Mucosa of gallbladder (tissue), 1 donor: ENCODE measurements around the gene PPL. TPM values are rescaled to one million over a fixed set of nuclear protein-coding genes. Genes with fewer than 3 reads are reported as not detected.
"Not testable (repeated sequence)": the region's sequence is repeated elsewhere in the genome, so short reads cannot be mapped to it uniquely, and the experiment has no call there.

Experiments used
- DNase-seq: peaks from one replicate; pipeline ENCODE4 v3.0.0-alpha.2; 2020; ENCODE audit warnings: low spot score
- total RNA-seq: library from RNA; stranded (reverse); gene quantifications from one replicate; pipeline ENCODE4 v1.2.1, GENCODE V29; 2021
- donor health status: DM: no; HTN: no; CAD: no.

The PPL gene
- total RNA-seq, 1 donor from 2014 or later, result 62.2 TPM

- no peak for DNase-seq
These were observed 25.0 kb downstream of the PPL start for GRCh38 chr16:4911970-4912386.

GRCh38 chr16:4910828-4911227 is 26.1 kb downstream of the PPL start:
- no peak for DNase-seq

DNA sequence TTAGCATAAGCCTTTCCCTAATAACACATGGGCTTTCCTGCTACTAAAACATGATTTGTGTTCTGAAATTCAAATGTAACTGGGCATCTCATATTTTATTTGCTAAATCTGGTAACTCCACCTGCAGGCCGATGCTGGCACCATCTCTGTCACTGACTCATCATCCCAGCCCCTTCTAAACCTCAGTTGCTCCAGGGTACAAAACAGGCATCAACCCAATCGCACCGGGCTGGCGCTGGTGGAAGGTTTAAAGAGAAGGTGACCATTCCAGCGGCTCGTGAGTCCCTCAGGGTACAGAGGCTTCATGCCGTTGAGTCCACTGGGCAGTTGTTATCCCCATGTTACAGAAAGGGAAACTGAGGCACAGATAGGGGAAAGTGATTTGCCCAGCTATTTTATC is 27.1 kb downstream of the PPL start:
- no peak for DNase-seq

GRCh38 chr16:4908854-4909401 is 28.0 kb downstream of the PPL start:
- DNase-seq, result no peak

GRCh38 chr16:4904942-4905615 is 31.9 kb downstream of the PPL start:
- DNase-seq, result no peak

DNA sequence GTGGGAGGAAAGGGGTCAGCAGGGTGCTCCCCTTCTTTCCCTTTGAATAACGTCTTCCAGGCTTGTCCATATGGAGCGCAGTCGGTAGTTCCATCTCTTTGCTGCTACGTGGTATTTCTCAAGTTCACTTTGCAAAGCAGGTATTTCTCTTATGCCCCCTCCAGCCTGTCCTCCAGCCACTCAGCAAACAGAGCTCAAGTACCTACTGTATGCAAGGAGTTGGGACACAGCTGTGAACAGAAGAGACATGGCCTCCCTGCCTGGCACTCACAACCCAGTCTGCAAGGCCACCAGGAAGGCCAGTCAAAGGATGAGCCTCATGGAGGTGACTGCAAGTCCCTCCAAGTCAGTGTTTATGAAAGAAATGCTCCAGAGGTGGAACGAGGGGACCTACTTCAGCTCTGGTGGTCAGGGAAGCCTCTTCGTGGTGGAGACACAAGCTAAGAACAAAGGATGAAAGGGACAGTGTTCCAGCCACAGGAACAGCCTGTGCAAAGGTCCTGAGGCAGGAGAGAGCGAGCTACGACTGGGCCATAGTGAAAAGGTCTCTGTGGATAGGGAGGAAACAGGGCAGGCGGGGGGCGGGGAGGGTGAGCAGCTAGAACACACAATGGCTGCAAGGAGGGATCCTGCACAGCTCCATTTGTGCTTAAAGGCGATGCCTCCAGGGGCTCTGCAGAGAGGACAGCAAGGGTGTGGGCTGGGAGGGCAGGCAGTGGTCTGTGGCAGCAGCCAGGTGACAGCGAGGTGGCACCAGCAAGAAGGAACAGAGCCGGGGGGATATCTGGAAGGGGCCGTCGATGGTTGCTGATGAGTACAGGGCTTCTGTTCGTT is 32.6 kb downstream of the PPL start:
- no peak for DNase-seq

- DNase-seq, result no peak
These were observed 34.9 kb downstream of the PPL start for GRCh38 chr16:4902038-4902437.

- DNase-seq, result no peak
These were observed 36.2 kb downstream of the PPL start for GRCh38 chr16:4900750-4901149.

- no peak for DNase-seq
These were observed 36.9 kb downstream of the PPL start for GRCh38 chr16:4900036-4900435.

- no peak for DNase-seq
These were observed 37.5 kb downstream of the PPL start for GRCh38 chr16:4899474-4899846.

GRCh38 chr16:4898811-4899473 is 38.0 kb downstream of the PPL start:
- no peak for DNase-seq

DNA sequence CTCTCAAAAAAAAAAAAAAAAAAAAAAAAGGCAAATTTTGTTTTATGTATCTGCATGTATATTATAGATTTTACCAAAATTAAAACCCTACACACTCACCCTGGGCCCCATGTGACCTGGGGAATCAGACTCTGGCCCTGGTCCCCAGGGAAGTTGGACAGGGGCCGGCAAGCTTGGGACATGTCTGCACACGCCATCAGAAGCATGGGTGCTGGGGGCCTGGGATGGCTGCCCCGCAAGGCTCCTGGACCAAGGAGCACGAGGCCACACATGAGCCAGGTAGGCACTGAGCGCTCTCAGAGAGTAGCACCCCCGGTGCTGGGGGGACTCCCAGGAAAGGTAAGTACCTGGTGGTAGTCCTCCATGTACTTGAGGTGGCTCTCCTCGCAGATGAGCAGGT is 39.6 kb downstream of the PPL start:
- DNase-seq, result no peak

- DNase-seq, result not testable (repeated sequence)
These were observed 40.2 kb downstream of the PPL start for GRCh38 chr16:4896761-4897160.

- DNase-seq, result no peak
These were observed 41.6 kb downstream of the PPL start for GRCh38 chr16:4895366-4895765.

GRCh38 chr16:4894276-4895150 is 42.4 kb downstream of the PPL start:
- no peak for DNase-seq

DNA sequence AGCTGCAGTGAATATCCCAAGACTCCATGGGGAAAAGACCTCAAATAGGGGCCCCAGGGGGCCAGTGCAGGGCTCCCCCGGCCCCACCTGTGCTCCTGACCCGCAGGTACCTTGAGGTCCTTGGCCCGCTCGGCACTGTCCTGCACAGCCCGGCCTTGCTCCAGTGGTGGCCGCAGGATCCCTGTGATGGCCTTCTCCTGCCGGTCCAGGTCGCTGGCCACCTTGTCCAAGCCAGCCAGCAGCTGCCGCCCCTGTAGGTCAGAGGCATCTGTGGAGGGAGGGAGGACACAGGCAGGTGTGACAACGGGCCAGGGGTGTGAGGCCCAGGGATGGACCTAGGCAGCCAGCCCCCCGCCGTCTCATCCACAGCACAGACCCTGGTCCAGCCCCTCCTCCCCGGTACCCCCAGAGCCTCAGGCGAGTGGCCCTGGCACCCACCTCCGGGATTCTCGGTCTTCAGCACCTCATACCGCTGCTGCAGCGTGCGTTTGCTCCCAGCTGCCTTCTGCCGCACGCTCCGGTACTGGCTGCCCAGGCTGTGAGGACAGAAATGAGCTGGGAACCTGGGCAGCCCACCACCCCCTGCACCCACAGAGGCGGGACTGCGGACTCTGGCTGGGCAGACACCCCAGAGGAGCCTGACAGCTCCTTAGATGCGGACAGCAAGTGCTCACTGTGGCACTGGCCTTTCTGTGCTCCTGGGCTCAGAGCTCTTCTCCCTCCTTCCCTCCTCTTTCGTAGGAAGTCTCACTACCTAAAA is 43.7 kb downstream of the PPL start:
- DNase-seq, result no peak

DNA sequence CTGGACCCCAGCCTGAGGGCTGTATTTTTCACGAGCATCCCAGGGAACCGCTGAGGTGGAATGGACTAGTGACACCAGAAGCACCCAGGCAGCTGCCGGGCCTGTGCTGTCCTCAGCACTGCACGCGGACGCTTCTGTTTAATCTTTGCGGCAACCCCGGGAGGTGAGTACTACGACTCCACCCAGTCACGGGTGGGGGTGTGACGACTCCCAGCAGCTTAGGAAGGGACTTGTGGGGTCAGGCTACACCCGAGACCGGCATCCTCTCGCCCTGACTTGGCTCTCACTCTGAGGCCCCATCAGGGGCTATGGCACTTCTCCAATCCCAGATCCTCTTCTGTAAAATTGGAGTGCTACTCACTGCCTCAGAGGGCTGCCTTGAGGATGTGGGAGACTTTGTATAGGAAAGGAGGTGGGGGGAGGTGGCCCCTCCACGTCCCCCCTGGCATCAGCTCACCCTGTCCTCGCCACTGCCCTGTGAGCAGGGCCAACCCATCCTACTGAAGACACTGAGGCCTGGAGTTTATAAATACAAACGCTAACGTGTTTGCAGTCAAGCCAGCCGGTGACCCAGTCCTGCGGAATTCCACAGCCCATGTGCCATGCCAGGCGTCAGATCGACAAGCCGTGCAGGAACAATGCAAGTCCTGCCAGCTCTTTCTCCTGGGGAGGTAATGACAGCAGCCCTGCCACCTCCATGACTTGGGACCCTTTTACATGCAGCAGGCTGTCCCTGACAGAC is 44.4 kb downstream of the PPL start:
- DNase-seq, result no peak

DNA sequence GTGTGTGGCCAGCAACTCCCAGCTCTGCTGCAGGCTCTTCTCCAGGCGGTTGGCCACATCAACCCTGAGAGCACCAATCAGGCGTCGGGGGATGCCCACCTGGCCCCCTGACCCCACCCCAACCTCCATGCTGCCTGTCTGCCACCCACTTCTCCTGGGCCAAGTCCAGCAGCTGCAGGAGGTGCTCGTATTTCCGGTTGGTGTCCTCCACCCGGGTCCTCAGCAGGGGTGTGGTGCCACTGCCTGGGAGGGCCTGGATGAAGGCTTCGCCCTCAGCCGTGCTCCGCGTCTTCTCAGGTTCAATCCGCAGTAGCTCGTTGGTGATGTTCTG is 45.1 kb downstream of the PPL start:
- no peak for DNase-seq

- no peak for DNase-seq
These were observed 45.7 kb downstream of the PPL start for GRCh38 chr16:4891097-4891885.
